COLO668 (cell line): ENCODE data around the gene PPARA.

Source experiments
- DNase-seq: peaks from one replicate; lab custom pipeline; 2025; ENCODE audit not compliant: unreplicated experiment; lab: John Stamatoyannopoulos, UW

Gene PPARA

GRCh38 chr22:46113910-46114517, 36.3 kb upstream of the PPARA start:
- no peak for DNase-seq

GRCh38 chr22:46114518-46115387, 35.6 kb upstream of the PPARA start:
- DNase-seq: no peak

- no peak for DNase-seq
Measured at GRCh38 chr22:46115388-46115678, 35.0 kb upstream of the PPARA start.

DNA sequence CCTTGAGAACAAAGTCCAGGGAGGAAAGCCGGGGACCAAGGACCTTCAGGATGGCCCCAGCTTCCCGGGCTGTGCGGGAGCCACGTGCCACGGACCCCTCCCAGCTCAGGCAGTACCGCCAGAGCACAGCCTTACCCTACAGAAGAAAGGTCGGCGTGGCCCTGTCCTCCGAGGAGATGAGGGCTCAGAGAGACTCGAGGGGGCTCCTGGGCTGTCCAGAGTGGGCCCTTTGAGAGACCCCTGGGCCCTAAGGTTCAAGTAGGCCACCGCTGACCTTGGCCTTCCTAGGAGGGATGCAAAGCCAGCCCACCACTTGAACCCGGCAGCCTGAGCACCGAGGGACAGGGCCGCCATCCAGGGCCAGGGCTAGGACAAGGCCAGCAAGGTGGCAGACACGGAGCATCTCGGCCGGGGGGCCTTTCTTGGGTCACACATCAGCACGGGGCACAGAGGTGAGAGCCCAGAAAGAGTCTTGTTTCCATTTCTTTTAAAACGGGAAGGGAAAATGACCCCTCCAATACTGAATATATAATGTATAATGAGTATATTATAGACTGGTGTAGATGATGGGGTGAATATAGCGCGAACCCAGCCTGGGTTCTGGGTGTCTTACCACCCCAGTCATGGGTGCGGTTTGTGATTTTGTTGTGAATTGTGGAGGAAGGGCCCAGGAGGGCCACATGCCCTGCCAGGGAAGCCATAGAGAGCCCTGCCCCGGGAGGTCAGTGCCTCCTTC, 34.4 kb upstream of the PPARA start:
- no peak for DNase-seq

GRCh38 chr22:46116491-46116958, 33.8 kb upstream of the PPARA start:
- peak; percentile 90 for DNase-seq

DNA sequence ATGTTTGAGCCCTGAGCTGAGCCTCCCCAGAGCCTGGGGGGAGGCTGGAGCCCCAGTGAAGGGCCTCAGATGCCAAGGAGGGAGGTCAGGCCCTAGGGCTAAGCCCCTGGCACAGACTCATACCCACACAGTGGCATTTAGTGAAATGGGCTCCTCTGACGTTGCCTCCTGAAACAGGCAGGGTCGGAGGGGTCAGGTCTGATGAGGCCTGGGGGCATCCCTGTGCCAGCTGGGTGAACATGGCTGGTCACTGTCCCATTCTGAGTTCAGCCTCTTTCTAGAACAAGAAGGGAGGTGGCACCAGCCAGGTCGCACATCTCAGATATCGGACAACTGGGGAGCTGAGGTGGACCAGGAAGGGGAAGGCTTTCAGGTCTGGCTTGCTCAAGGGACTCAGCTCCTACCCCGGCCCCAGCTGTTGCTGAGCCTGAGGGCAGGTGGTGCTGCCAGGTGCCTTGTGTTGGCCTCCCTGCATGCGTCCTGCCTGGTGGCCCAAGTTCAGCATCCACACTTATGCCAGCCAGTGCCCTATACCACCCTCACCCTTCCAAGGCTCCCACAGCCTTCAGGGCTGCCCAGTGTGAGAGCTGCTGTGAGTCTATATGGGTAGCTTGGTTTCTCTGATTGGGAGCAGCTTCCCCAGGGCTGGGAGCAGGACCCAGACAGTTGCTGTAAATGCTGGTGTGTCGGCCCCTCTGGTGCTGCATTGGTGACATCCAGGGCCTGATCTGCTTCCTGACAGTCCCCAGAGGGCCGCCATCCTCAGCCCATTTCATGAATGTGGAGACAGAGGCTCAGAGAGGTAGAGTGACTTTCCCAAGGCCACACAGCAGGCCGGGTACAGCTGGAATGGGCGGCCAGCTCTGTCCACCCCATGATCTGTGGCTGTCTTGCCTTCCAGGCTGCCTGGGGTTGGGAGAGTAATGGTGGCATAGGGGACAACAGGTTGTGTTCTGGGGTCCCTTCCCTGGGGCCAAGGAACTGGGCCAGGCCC, 32.8 kb upstream of the PPARA start:
- no peak for DNase-seq

DNA sequence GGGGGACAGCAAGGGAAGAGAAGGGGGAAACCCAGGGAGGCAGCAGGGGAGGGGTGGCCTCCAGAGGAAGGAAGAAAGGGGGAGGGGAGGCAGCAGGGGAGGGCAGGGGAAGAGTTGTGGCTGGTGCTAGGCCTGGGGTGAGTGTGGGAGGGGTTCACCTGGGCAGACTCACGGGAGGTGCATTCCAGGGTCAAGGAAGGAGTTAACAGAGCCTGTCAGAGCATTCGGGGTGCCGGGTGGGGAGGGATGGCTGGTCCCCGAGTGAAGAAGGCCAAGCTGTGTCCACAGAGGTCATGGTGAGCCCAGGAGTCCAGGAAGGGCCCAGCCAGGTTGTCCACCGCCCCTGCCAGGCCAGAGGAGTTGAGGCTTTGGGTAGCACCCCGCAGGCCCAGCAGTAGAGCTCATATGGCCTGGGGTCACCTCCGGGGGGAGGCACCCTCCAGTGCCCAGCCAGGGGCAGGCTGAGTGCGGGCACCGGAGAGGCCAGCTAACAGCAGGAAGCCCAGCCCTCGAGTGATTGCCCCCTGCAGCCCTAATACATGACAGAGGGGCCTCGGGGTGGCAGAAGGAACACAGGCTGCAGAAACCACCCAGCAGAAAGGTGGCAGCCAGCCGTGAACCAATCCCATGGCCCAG, 31.1 kb upstream of the PPARA start:
- no peak for DNase-seq

GRCh38 chr22:46119729-46120419, 30.5 kb upstream of the PPARA start:
- DNase-seq: no peak

GRCh38 chr22:46120420-46120737, 29.9 kb upstream of the PPARA start:
- DNase-seq: no peak

DNA sequence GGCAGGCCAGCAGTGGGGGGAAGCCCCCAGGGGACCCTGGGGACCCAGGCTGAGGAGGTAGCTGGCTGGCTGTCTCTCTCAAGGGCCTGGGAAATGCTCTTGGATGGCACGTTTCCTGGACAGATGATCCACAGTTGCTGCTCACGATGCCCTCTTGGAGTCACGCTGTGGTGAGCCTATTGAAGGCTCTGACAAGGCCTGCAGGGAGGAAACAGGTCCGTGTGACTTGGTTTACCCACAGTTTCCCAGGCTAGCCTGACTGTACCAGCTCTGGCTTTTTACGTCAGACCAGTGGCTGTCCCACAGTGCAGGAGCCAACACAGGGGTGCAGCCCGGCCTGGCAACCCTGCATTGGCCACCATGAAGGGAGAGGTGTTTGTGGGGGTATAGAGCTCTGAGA, 29.2 kb upstream of the PPARA start:
- DNase-seq: no peak

GRCh38 chr22:46121523-46122287, 28.6 kb upstream of the PPARA start:
- no peak for DNase-seq

GRCh38 chr22:46122511-46122971, 27.8 kb upstream of the PPARA start:
- peak; percentile 76 for DNase-seq

GRCh38 chr22:46122980-46123693, 27.2 kb upstream of the PPARA start:
- no peak for DNase-seq

DNA sequence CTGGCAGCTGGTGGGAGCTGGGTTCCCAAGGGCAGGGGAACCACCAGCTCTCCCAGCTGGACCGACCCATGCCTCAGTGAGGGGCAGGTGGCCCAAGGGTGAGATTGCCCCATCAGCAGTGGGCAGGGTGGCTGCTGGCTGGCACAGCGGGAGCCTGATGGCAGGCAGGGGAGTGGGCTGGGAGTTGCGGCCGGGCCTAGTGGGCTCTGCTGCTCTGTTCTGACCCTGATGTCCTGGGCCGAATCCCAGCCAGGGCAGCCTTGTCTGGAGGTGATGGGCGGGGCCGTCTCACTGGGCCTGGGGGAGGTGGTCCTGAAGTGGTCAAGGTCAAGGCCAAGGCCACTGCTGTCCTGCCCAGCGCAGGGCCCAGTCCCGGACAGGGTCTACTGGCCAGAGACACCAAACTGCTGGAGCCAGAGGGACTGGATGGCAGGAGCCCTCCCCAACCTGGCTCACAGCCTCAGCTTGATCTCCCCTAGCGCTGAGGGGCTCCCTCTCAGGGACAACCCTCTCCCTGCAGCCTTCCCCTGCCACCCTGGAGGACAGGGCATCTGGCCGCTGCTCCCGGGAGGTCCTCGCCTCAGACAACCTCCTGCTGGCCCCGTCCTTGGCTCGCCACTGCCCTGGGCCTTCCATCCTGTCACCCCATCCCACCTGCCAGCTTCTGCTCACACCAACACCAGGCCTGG, 26.5 kb upstream of the PPARA start:
- DNase-seq: no peak

GRCh38 chr22:46124383-46125144, 25.8 kb upstream of the PPARA start:
- DNase-seq: no peak

GRCh38 chr22:46125311-46125710, 25.0 kb upstream of the PPARA start:
- DNase-seq: no peak
